Stomach smooth muscle (tissue), 2 donors: Measurements from ENCODE around the gene CYFIP1.
A peak's percentile ranks its signal among the peaks of the same experiment; 100 is the strongest.

ENCODE experiments used
- H3K27ac ChIP-seq: one replicate; pipeline ENCODE4 v1.7.0; 2013; ENCODE audit warnings: mild to moderate bottlenecking, low read length, inconsistent platforms
- H3K27me3 ChIP-seq, 2 donors: one replicate each; pipeline ENCODE4 v1.7.0; 2013; ENCODE audit warnings: low read length in 2 of 2; ENCODE audit not compliant: insufficient read depth in 2 of 2, control insufficient read depth in 1 of 2
- H3K36me3 ChIP-seq, 2 donors: one replicate each; pipeline ENCODE4 v1.7.0; 2013; ENCODE audit warnings: low read length in 2 of 2; ENCODE audit not compliant: control insufficient read depth in 2 of 2, insufficient read depth in 2 of 2
- H3K4me1 ChIP-seq: one replicate; pipeline ENCODE4 v1.7.0; 2013; ENCODE audit warnings: low read length; ENCODE audit not compliant: control insufficient read depth, insufficient read depth
- H3K4me3 ChIP-seq, 2 donors: one replicate each; pipeline ENCODE4 v1.7.0; 2013; ENCODE audit warnings: low read length in 2 of 2
- H3K9ac ChIP-seq, 2 donors: one replicate each; pipeline ENCODE4 v1.7.0; 2013; ENCODE audit warnings: low read length in 2 of 2, mild to moderate bottlenecking in 1 of 2
- H3K9me3 ChIP-seq, 2 donors: one replicate each; pipeline ENCODE4 v1.7.0; 2013; ENCODE audit warnings: low read length in 2 of 2; ENCODE audit not compliant: control insufficient read depth in 2 of 2
- donor health status: healthy.
- donor health status: Pancreatic carcinoma.

The CYFIP1 gene

GRCh38 chr15:22968366-22968765, 11.8 kb downstream of the CYFIP1 start:
- H3K9ac ChIP-seq, result no peak overlapping the region
- H3K4me1 ChIP-seq, result peaks cover 20% of the 10 kb centered on the region
- no peak overlapping the region for H3K27ac ChIP-seq
- no peaks in the 10 kb centered on the region for H3K9me3 ChIP-seq
- peaks cover 0 to 3% of the 10 kb centered on the region in 2 donors for H3K36me3 ChIP-seq
- H3K27me3 ChIP-seq, result no peaks in the 10 kb centered on the region
- no peak overlapping the region for H3K4me3 ChIP-seq

GRCh38 chr15:22967084-22967770, 12.9 kb downstream of the CYFIP1 start:
- H3K9ac ChIP-seq, result no peak overlapping the region
- no peaks in the 10 kb centered on the region for H3K9me3 ChIP-seq
- peaks cover 0 to 3% of the 10 kb centered on the region in 2 donors for H3K36me3 ChIP-seq
- no peak overlapping the region for H3K27ac ChIP-seq
- H3K4me3 ChIP-seq, result no peak overlapping the region
- peaks cover 24% of the 10 kb centered on the region for H3K4me1 ChIP-seq
- H3K27me3 ChIP-seq, result no peaks in the 10 kb centered on the region

GRCh38 chr15:22966321-22967083, 13.7 kb downstream of the CYFIP1 start:
- H3K27ac ChIP-seq, result no peak overlapping the region
- no peak overlapping the region for H3K4me3 ChIP-seq
- no peak overlapping the region for H3K9ac ChIP-seq
- H3K9me3 ChIP-seq, result no peaks in the 10 kb centered on the region
- no peaks in the 10 kb centered on the region for H3K27me3 ChIP-seq
- H3K36me3 ChIP-seq, result peaks cover 0 to 3% of the 10 kb centered on the region in 2 donors
- H3K4me1 ChIP-seq, result peaks cover 27% of the 10 kb centered on the region

- peaks cover 0 to 3% of the 10 kb centered on the region in 2 donors for H3K36me3 ChIP-seq
- H3K9ac ChIP-seq, result no peak overlapping the region
- no peak overlapping the region for H3K27ac ChIP-seq
- H3K9me3 ChIP-seq, result no peaks in the 10 kb centered on the region
- H3K4me1 ChIP-seq, result peaks cover 44% of the 10 kb centered on the region
- peak overlapping the region in 1 of 2 donors; percentile 35 for H3K4me3 ChIP-seq
- H3K27me3 ChIP-seq, result no peaks in the 10 kb centered on the region
Measured at GRCh38 chr15:22963641-22964040, 16.5 kb downstream of the CYFIP1 start.

GRCh38 chr15:22962611-22963010, 17.6 kb downstream of the CYFIP1 start:
- Histone ChIP-seq H3K9ac (no peak overlapping the region), H3K4me3 (no peak overlapping the region), H3K36me3 (peaks cover 0 to 3% of the 10 kb centered on the region in 2 donors), H3K4me1 (peaks cover 44% of the 10 kb centered on the region), H3K9me3 (no peaks in the 10 kb centered on the region), H3K27ac (no peak overlapping the region), H3K27me3 (no peaks in the 10 kb centered on the region)

- Histone ChIP-seq H3K9ac (no peak overlapping the region), H3K4me3 (no peak overlapping the region), H3K4me1 (peaks cover 43% of the 10 kb centered on the region), H3K27me3 (no peaks in the 10 kb centered on the region), H3K27ac (no peak overlapping the region), H3K36me3 (peaks cover 0 to 3% of the 10 kb centered on the region in 2 donors), H3K9me3 (no peaks in the 10 kb centered on the region)
Measured at GRCh38 chr15:22961762-22962161, 18.4 kb downstream of the CYFIP1 start.

GRCh38 chr15:22960556-22960955, 19.6 kb downstream of the CYFIP1 start:
- Histone ChIP-seq H3K4me1 (peaks cover 52% of the 10 kb centered on the region), H3K9me3 (no peaks in the 10 kb centered on the region), H3K4me3 (no peak overlapping the region), H3K27ac (no peak overlapping the region), H3K9ac (no peak overlapping the region), H3K36me3 (no peaks in the 10 kb centered on the region), H3K27me3 (no peaks in the 10 kb centered on the region)

GRCh38 chr15:22960126-22960525, 20.0 kb downstream of the CYFIP1 start:
- Histone ChIP-seq H3K27me3 (no peaks in the 10 kb centered on the region), H3K9me3 (no peaks in the 10 kb centered on the region), H3K4me1 (peaks cover 57% of the 10 kb centered on the region), H3K9ac (no peak overlapping the region), H3K36me3 (no peaks in the 10 kb centered on the region), H3K27ac (no peak overlapping the region), H3K4me3 (no peak overlapping the region)

GRCh38 chr15:22959321-22960101, 20.7 kb downstream of the CYFIP1 start:
- no peak overlapping the region for H3K27ac ChIP-seq
- H3K9ac ChIP-seq, result no peak overlapping the region
- H3K27me3 ChIP-seq, result no peaks in the 10 kb centered on the region

GRCh38 chr15:22958487-22959280, 21.5 kb downstream of the CYFIP1 start:
- Histone ChIP-seq H3K4me3 (no peak overlapping the region), H3K36me3 (no peaks in the 10 kb centered on the region), H3K27ac (no peak overlapping the region), H3K9ac (no peak overlapping the region), H3K9me3 (no peaks in the 10 kb centered on the region), H3K27me3 (no peaks in the 10 kb centered on the region), H3K4me1 (peaks cover 57% of the 10 kb centered on the region)

More at GRCh38 chr15:22959321-22960101, 20.7 kb downstream of the CYFIP1 start:
- Histone ChIP-seq H3K36me3 (no peaks in the 10 kb centered on the region), H3K9me3 (no peaks in the 10 kb centered on the region), H3K4me3 (no peak overlapping the region), H3K4me1 (peaks cover 58% of the 10 kb centered on the region)
